A673 (cell line): ENCODE results near the gene INTS13.

Source experiments
- EZH2 ChIP-seq: fragments of 200-600 bp; sonication (generic); IDR thresholded peaks from 2 replicates; pipeline ENCODE4 v1.6.1; 2017; ENCODE audit warnings: borderline replicate concordance, low read depth, mild to moderate bottlenecking, mixed read lengths, antibody characterized with exemption, low read length; ENCODE audit not compliant: poor library complexity, severe bottlenecking
- TF ChIP-seq, protein P1 (sequence below): fragments of 300-800, 200-600 bp; sonication (generic); conservative IDR thresholded peaks from 2 replicates; pipeline ENCODE4 v1.5.1; 2017; ENCODE audit warnings: low read depth, mild to moderate bottlenecking, antibody characterized with exemption, low read length, moderate library complexity, mixed read lengths

DNA sequence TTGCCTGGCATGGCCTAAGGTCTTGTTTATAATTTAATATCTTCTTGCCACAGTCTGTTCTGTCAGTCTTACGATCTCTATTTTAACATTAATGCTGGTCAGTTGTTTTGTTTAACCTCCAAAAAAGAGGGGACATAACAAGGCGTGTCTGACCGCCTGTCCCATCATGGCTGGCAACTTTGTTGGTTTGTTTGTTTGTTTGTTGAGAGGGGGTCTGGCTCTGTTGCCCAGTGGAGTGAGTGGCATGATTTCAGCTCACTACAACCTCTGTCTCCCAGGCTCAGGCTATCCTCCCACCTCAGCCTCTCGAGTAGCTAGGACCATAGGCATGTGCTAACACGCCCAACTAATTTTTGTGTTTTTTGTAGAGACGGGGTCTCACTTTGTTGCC is 68.7 kb downstream of the INTS13 start:
- no peak for TF ChIP-seq EZH2
- TF ChIP-seq, protein P1, sequence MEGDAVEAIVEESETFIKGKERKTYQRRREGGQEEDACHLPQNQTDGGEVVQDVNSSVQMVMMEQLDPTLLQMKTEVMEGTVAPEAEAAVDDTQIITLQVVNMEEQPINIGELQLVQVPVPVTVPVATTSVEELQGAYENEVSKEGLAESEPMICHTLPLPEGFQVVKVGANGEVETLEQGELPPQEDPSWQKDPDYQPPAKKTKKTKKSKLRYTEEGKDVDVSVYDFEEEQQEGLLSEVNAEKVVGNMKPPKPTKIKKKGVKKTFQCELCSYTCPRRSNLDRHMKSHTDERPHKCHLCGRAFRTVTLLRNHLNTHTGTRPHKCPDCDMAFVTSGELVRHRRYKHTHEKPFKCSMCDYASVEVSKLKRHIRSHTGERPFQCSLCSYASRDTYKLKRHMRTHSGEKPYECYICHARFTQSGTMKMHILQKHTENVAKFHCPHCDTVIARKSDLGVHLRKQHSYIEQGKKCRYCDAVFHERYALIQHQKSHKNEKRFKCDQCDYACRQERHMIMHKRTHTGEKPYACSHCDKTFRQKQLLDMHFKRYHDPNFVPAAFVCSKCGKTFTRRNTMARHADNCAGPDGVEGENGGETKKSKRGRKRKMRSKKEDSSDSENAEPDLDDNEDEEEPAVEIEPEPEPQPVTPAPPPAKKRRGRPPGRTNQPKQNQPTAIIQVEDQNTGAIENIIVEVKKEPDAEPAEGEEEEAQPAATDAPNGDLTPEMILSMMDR, result no peak
